GM12878 (cell line): ENCODE results near the gene THUMPD3. TPM values are rescaled to one million over a fixed set of nuclear protein-coding genes. Genes with fewer than 3 reads are reported as not detected.

ENCODE experiments used
- ATAC-seq: fragments of 200-7000 bp; cut with Tn5 transposase; 3 replicates; pipeline ENCODE4 v1.9.1; 2020; ENCODE audit warnings: mild to moderate bottlenecking, moderate library complexity
- BruUV-seq: library from RNA; stranded (reverse); fragments of 400-500 nt; replicated peaks from 2 replicates; lab custom pipeline; 2021; lab: Mats Ljungman, UMichigan
- CTCF ChIA-PET: fragments of 300-600 bp; sonication (Branson Sonifier 250); formaldehyde crosslinking; extraction: SDS; loops from one replicate; lab custom pipeline; 2021; ENCODE audit warnings: inconsistent platforms; lab: Yijun Ruan, JAX
- POLR2A ChIA-PET: fragments of 350-600 bp; formaldehyde crosslinking; extraction: SDS; loops from one replicate; lab custom pipeline; 2021; ENCODE audit warnings: inconsistent platforms; lab: Charles Lee
- RAD21 ChIA-PET: fragments of 300-600 bp; sonication (Branson Sonifier 250); formaldehyde crosslinking; loops from one replicate; lab custom pipeline; 2023; ENCODE audit warnings: antibody characterized with exemption; ENCODE audit not compliant: unreplicated experiment; lab: Charles Lee
- SMC1A ChIA-PET: fragments of 300-600 bp; sonication (Branson Sonifier 250); formaldehyde crosslinking; loops from one replicate; lab custom pipeline; 2023; ENCODE audit not compliant: unreplicated experiment, uncharacterized antibody; lab: Charles Lee
- DNase-seq: peaks from one replicate; pipeline ENCODE4 v3.0.0-alpha.2; 2011; ENCODE audit warnings: low read depth, low spot score
- FAIRE-seq: peaks from 3 replicates; lab custom pipeline; 2011; peaks lifted over from hg19 to GRCh38; lab: Jason Lieb, UNC
- H2AFZ ChIP-seq: 2 replicates; pipeline ENCODE4 v1.6.0; 2011; ENCODE audit warnings: low read depth, low read length, control low read depth; ENCODE audit not compliant: control insufficient read depth
- H3K27ac ChIP-seq: 2 replicates; pipeline ENCODE4 v1.5.1; 2011; ENCODE audit warnings: control low read depth; ENCODE audit not compliant: control insufficient read depth, insufficient read depth
- H3K27me3 ChIP-seq, 2 experiments: replicated peaks in 1 of 2; 2 replicates each; pipeline versions ENCODE4 v1.6.0 to v1.6.1; 2011; ENCODE audit warnings: low read length in 1 of 2; ENCODE audit not compliant: control insufficient read depth in 2 of 2, insufficient read depth in 2 of 2
- H3K36me3 ChIP-seq, 2 experiments: 2 replicates each; pipeline ENCODE4 v1.5.1; 2011; ENCODE audit warnings: low read length in 1 of 2; ENCODE audit not compliant: control insufficient read depth in 2 of 2, insufficient read depth in 2 of 2
- H3K4me1 ChIP-seq: 2 replicates; pipeline ENCODE4 v1.6.1; 2011; ENCODE audit warnings: mild to moderate bottlenecking, low read length, moderate library complexity, mixed read lengths; ENCODE audit not compliant: control insufficient read depth, insufficient read depth
- H3K4me2 ChIP-seq: 2 replicates; pipeline ENCODE4 v1.6.0; 2011; ENCODE audit warnings: control low read depth; ENCODE audit not compliant: control insufficient read depth, insufficient read depth
- H3K4me3 ChIP-seq: fragments of 200-600 bp; sonication (generic); 2 replicates; pipeline ENCODE4 v1.5.1; 2016
- H3K79me2 ChIP-seq: 2 replicates; pipeline ENCODE4 v1.6.0; 2011; ENCODE audit warnings: low read length; ENCODE audit not compliant: control insufficient read depth, insufficient read depth
- H3K9ac ChIP-seq: 2 replicates; pipeline ENCODE4 v1.8.0; 2011; ENCODE audit warnings: low read length, control low read depth, mixed read lengths; ENCODE audit not compliant: control insufficient read depth, insufficient read depth
- H3K9me3 ChIP-seq: replicated peaks from 3 replicates; pipeline ENCODE4 v1.5.1; 2011; ENCODE audit warnings: mild to moderate bottlenecking, low read length; ENCODE audit not compliant: control insufficient read depth, insufficient read depth
- H4K20me1 ChIP-seq: 2 replicates; pipeline ENCODE4 v1.6.0; 2011; ENCODE audit not compliant: control insufficient read depth, insufficient read depth
- BCL11A ChIP-seq: IDR thresholded peaks from 2 replicates; pipeline ENCODE4 v1.6.1; 2011; ENCODE audit warnings: low read depth, low read length
- EP300 ChIP-seq, 2 experiments: fragments of 150-350 bp in 1 of 2; IDR thresholded peaks; 2 replicates each; pipeline ENCODE4 v1.6.1; 2011 to 2012; ENCODE audit warnings: low read depth in 2 of 2, low read length in 2 of 2, borderline replicate concordance in 1 of 2, improper control_type of control experiment in 1 of 2, inconsistent platforms in 1 of 2; ENCODE audit not compliant: control insufficient read depth in 1 of 2
- SIN3A ChIP-seq: IDR thresholded peaks from 2 replicates; pipeline ENCODE4 v1.6.1; 2012; ENCODE audit warnings: low read depth, low read length, improper control_type of control experiment
- TBL1XR1 ChIP-seq: IDR thresholded peaks from 2 replicates; pipeline ENCODE4 v1.6.1; 2012; ENCODE audit warnings: low read depth, low read length, improper control_type of control experiment
- ZNF24 ChIP-seq: fragments of 450-650 bp; IDR thresholded peaks from 2 replicates; pipeline ENCODE4 v1.6.1; 2017; ENCODE audit warnings: antibody characterized with exemption, mild to moderate bottlenecking
- ZSCAN29 ChIP-seq: fragments of 450-650 bp; IDR thresholded peaks from 2 replicates; pipeline ENCODE4 v1.6.1; 2017; ENCODE audit warnings: mild to moderate bottlenecking, moderate library complexity
- WGBS: methylation state at CpG from one replicate; pipeline ENCODE4 v1.1.6; 2016; ENCODE audit warnings: low lambda C conversion rate; ENCODE audit not compliant: insufficient replicate concordance, insufficient coverage; ENCODE audit errors: missing lambda C conversion rate; 5-methylcytosine and 5-hydroxymethylcytosine counted together
- in situ Hi-C: fragments of 300-500 bp; cut with MboI; formaldehyde crosslinking; loops from 9 replicates; pipeline ENCODE4 v1.14.3; 2018; ENCODE audit warnings: mixed read lengths
- intact Hi-C: fragments of 100-400 bp; cut with micrococcal nuclease; formaldehyde crosslinking; loops from one replicate; pipeline ENCODE4 v1.14.2; 2022; ENCODE audit not compliant: unreplicated experiment
- polyA plus RNA-seq, 11 experiments: library from polyadenylated mRNA; depleted of rRNA in 4 of 11; unstranded in 6 of 11; stranded (reverse) in 5 of 11; fragments of >200 nt; fragmentation: Nextera tagmentation in 4 of 11; fragmentation: Illumina TruSeq in 1 of 11; extraction: Ambion mirVana in 4 of 11; extraction: Trizol in 1 of 11; gene quantifications; 1 replicate in 1 of 11; 2 replicates in 10 of 11; pipeline versions ENCODE4 v1.2.1 to v1.2.3, GENCODE V29; 2011 to 2016; ENCODE audit warnings: inconsistent platforms in 2 of 11, missing spikeins in 2 of 11, low read depth in 1 of 11
- total RNA-seq, 4 experiments: library from RNA; depleted of rRNA in 3 of 4; stranded (reverse); fragments of >200 nt in 3 of 4; fragmentation: Illumina TruSeq in 1 of 4; extraction: Trizol in 1 of 4; gene quantifications; 2 replicates each; pipeline versions ENCODE4 v1.2.1 to v1.2.3, GENCODE V29; 2013 to 2021
- TF ChIP-seq, protein P1 (sequence below): IDR thresholded peaks from 2 replicates; pipeline ENCODE4 v1.6.1; 2012; ENCODE audit warnings: low read length, inconsistent platforms
- TF ChIP-seq, protein P2 (sequence below): fragments of 450-650 bp; IDR thresholded peaks from 2 replicates; pipeline ENCODE4 v1.6.1; 2016; ENCODE audit warnings: mild to moderate bottlenecking, moderate library complexity, borderline replicate concordance
- TF ChIP-seq, protein P3 (sequence below): fragments of 150-350 bp; IDR thresholded peaks from 2 replicates; pipeline ENCODE4 v1.6.1; 2014; ENCODE audit warnings: mild to moderate bottlenecking, low read depth, low read length

Gene THUMPD3
- total and polyA plus RNA-seq, 10 of the 15 experiments (the other 5 are each of a cell fraction or from before 2014, with no cell fraction given) = 28.7 to 47.4 (median 41.8) TPM

DNA sequence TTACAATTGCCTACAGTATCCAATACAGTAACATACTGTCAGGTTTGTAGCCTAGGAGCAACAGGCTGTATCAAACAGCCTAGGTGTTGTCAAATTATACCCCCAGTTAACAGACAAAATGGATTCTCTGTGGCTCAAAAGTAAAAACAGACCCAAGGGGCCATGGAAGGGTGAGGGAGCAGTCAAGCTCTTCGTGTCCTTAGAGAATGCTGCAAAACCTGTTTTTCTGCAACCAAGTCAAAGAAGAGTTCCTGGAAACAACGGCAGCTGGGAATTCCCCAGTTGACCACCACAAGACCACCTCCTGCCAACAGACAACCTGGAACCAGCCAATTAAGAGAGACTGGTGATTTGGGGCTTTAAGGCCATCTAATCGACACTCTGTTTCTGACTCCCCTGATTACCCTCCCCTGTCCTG, 11.1 kb upstream of the THUMPD3 start:
- ATAC-seq (no peak), DNase-seq (no peak), FAIRE-seq (no peak)
- TF ChIP-seq EP300 (IDR thresholded peaks at IDR 0.05; ENCODE audit: borderline replicate concordance in 1 of 2, control insufficient read depth in 1 of 2, low read depth in 2 of 2, low read length in 2 of 2) = no peak
- no peak for TF ChIP-seq ZSCAN29
- TF ChIP-seq, protein P1, sequence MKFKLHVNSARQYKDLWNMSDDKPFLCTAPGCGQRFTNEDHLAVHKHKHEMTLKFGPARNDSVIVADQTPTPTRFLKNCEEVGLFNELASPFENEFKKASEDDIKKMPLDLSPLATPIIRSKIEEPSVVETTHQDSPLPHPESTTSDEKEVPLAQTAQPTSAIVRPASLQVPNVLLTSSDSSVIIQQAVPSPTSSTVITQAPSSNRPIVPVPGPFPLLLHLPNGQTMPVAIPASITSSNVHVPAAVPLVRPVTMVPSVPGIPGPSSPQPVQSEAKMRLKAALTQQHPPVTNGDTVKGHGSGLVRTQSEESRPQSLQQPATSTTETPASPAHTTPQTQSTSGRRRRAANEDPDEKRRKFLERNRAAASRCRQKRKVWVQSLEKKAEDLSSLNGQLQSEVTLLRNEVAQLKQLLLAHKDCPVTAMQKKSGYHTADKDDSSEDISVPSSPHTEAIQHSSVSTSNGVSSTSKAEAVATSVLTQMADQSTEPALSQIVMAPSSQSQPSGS = no peak
- TF ChIP-seq ZNF24 = no peak
- TF ChIP-seq SIN3A = no peak
- TF ChIP-seq BCL11A = no peak
- TF ChIP-seq, protein P2, sequence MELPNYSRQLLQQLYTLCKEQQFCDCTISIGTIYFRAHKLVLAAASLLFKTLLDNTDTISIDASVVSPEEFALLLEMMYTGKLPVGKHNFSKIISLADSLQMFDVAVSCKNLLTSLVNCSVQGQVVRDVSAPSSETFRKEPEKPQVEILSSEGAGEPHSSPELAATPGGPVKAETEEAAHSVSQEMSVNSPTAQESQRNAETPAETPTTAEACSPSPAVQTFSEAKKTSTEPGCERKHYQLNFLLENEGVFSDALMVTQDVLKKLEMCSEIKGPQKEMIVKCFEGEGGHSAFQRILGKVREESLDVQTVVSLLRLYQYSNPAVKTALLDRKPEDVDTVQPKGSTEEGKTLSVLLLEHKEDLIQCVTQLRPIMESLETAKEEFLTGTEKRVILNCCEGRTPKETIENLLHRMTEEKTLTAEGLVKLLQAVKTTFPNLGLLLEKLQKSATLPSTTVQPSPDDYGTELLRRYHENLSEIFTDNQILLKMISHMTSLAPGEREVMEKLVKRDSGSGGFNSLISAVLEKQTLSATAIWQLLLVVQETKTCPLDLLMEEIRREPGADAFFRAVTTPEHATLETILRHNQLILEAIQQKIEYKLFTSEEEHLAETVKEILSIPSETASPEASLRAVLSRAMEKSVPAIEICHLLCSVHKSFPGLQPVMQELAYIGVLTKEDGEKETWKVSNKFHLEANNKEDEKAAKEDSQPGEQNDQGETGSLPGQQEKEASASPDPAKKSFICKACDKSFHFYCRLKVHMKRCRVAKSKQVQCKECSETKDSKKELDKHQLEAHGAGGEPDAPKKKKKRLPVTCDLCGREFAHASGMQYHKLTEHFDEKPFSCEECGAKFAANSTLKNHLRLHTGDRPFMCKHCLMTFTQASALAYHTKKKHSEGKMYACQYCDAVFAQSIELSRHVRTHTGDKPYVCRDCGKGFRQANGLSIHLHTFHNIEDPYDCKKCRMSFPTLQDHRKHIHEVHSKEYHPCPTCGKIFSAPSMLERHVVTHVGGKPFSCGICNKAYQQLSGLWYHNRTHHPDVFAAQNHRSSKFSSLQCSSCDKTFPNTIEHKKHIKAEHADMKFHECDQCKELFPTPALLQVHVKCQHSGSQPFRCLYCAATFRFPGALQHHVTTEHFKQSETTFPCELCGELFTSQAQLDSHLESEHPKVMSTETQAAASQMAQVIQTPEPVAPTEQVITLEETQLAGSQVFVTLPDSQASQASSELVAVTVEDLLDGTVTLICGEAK = no peak
- no peak for TF ChIP-seq TBL1XR1
- TF ChIP-seq, protein P3, sequence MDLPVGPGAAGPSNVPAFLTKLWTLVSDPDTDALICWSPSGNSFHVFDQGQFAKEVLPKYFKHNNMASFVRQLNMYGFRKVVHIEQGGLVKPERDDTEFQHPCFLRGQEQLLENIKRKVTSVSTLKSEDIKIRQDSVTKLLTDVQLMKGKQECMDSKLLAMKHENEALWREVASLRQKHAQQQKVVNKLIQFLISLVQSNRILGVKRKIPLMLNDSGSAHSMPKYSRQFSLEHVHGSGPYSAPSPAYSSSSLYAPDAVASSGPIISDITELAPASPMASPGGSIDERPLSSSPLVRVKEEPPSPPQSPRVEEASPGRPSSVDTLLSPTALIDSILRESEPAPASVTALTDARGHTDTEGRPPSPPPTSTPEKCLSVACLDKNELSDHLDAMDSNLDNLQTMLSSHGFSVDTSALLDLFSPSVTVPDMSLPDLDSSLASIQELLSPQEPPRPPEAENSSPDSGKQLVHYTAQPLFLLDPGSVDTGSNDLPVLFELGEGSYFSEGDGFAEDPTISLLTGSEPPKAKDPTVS = no peak
- H3K27me3 ChIP-seq = no peaks in the 10 kb centered on the region
- peaks cover 5% of the 10 kb centered on the region; the same call in 1 of the 2 replicates for H3K4me1 ChIP-seq
- no peaks in the 10 kb centered on the region for H3K36me3 ChIP-seq
- no TSS peak for BruUV-seq
- ChIA-PET RAD21 (no interaction called here), CTCF (interaction anchor here (0.9 to 1.0 kb wide), 3 partner anchors 13 to 111 kb away, joined by 3 to 4 read pairs (median 3); no protein-coding TSS in a partner anchor), POLR2A (no interaction called here), SMC1A (interaction anchor here (1.0 to 2.5 kb wide), 3 partner anchors 15 to 340 kb away, joined by 3 to 13 read pairs (median 4); no protein-coding TSS in a partner anchor)
- H3K79me2 ChIP-seq = no peaks in the 10 kb centered on the region
- intact Hi-C loops (loop anchor here (2.0 to 10.0 kb wide), 4 partner anchors 71 to 383 kb away; partner anchors contain the start of gene BRPF1), in situ Hi-C loops (no loop called here)
- no peak overlapping the region for H3K4me2 ChIP-seq
- H3K4me3 ChIP-seq = no peak overlapping the region
- no peaks in the 10 kb centered on the region for H3K9me3 ChIP-seq
- H3K9ac ChIP-seq = no peak overlapping the region
- 29% methylated on average over 3 of the region's 3 CpGs for WGBS
- H3K27ac ChIP-seq = no peak overlapping the region
- H2AFZ ChIP-seq = no peak overlapping the region
- H4K20me1 ChIP-seq = no peaks in the 10 kb centered on the region
